CD14-positive monocyte (primary cell): ENCODE data around the gene MYO5B. TPM values are rescaled to one million over a fixed set of nuclear protein-coding genes. Genes with fewer than 3 reads are reported as not detected.

Source experiments
- DNase-seq, 3 donors: peaks; one replicate each; pipeline ENCODE4 v3.0.0-alpha.2; 2011 to 2022
- H2AFZ ChIP-seq: 2 replicates; pipeline ENCODE4 v1.6.0; 2012; ENCODE audit warnings: mild to moderate bottlenecking, low read depth, low read length, inconsistent platforms; ENCODE audit not compliant: insufficient read depth, poor library complexity, severe bottlenecking
- H3K27ac ChIP-seq, 2 donors: 1 replicate in 1 of 2; 2 replicates in 1 of 2; pipeline ENCODE4 v1.5.1; 2012 to 2013; ENCODE audit warnings: low read length in 2 of 2, control low read depth in 1 of 2, inconsistent platforms in 1 of 2, low read depth in 1 of 2, mild to moderate bottlenecking in 1 of 2
- H3K27me3 ChIP-seq, 2 donors: one replicate each; pipeline versions ENCODE4 v1.6.0 to v1.6.1; 2011 to 2013; ENCODE audit warnings: low read length in 2 of 2; ENCODE audit not compliant: control insufficient read depth in 2 of 2, insufficient read depth in 2 of 2
- H3K36me3 ChIP-seq, 2 donors: replicated peaks in 1 of 2; 1 replicate in 1 of 2; 2 replicates in 1 of 2; pipeline versions ENCODE4 v1.5.1 to v1.6.1; 2012 to 2013; ENCODE audit warnings: low read length in 2 of 2, control low read depth in 1 of 2, inconsistent platforms in 1 of 2, mild to moderate bottlenecking in 1 of 2; ENCODE audit not compliant: insufficient read depth in 2 of 2, control insufficient read depth in 1 of 2
- H3K4me1 ChIP-seq, 2 donors: 1 replicate in 1 of 2; 2 replicates in 1 of 2; pipeline versions ENCODE4 v1.5.1 to v1.6.1; 2012 to 2013; ENCODE audit warnings: low read length in 2 of 2, control low read depth in 1 of 2, inconsistent platforms in 1 of 2, mild to moderate bottlenecking in 1 of 2, moderate library complexity in 1 of 2; ENCODE audit not compliant: insufficient read depth in 2 of 2, control insufficient read depth in 1 of 2
- H3K4me2 ChIP-seq: replicated peaks from 2 replicates; pipeline ENCODE3; 2012; ENCODE audit warnings: low read length, moderate library complexity, mild to moderate bottlenecking; ENCODE audit not compliant: poor library complexity, severe bottlenecking; ENCODE audit errors: extremely low read depth
- H3K4me3 ChIP-seq, 3 experiments: fragments of 200-600 bp in 1 of 3; sonication (generic) in 1 of 3; replicated peaks in 1 of 3; 1 replicate in 2 of 3; 2 replicates in 1 of 3; pipeline ENCODE4 v1.5.1; 2011 to 2013; ENCODE audit warnings: low read length in 3 of 3, mild to moderate bottlenecking in 3 of 3, control low read depth in 2 of 3, low read depth in 2 of 3, inconsistent platforms in 1 of 3, moderate library complexity in 1 of 3
- H3K79me2 ChIP-seq: 2 replicates; pipeline ENCODE4 v1.6.0; 2012; ENCODE audit warnings: mild to moderate bottlenecking, control low read depth, inconsistent platforms, low read length, moderate library complexity; ENCODE audit not compliant: insufficient read depth
- H3K9ac ChIP-seq: 2 replicates; pipeline ENCODE4 v1.6.0; 2017; ENCODE audit warnings: low read length, mild to moderate bottlenecking; ENCODE audit not compliant: insufficient read depth, poor library complexity, severe bottlenecking
- H3K9me3 ChIP-seq, 2 donors: replicated peaks in 1 of 2; 1 replicate in 1 of 2; 2 replicates in 1 of 2; pipeline versions ENCODE4 v1.5.1 to v1.6.1; 2012 to 2013; ENCODE audit warnings: low read length in 2 of 2, control low read depth in 1 of 2; ENCODE audit not compliant: control insufficient read depth in 1 of 2, insufficient read depth in 1 of 2
- H4K20me1 ChIP-seq: 2 replicates; pipeline ENCODE4 v1.6.0; 2012; ENCODE audit warnings: mild to moderate bottlenecking, low read length, control low read depth, moderate library complexity; ENCODE audit not compliant: insufficient read depth
- H3K27ac Mint-ChIP-seq, 7 donors: one replicate each; pipeline ENCODE4 v1.8.0; 2020; ENCODE audit warnings: mild to moderate bottlenecking in 7 of 7, mixed read lengths in 7 of 7, moderate library complexity in 6 of 7, inconsistent platforms in 2 of 7
- H3K27me3 Mint-ChIP-seq, 3 donors: one replicate each; pipeline ENCODE4 v1.8.0; 2021 to 2022; ENCODE audit warnings: low read depth in 3 of 3, mild to moderate bottlenecking in 3 of 3, mixed read lengths in 3 of 3, moderate library complexity in 3 of 3, inconsistent platforms in 1 of 3
- H3K36me3 Mint-ChIP-seq, 2 donors: one replicate each; pipeline ENCODE4 v1.8.0; 2020; ENCODE audit warnings: mixed read lengths in 2 of 2, inconsistent platforms in 1 of 2, mild to moderate bottlenecking in 1 of 2
- H3K4me1 Mint-ChIP-seq: one replicate; pipeline ENCODE4 v1.8.0; 2020; ENCODE audit warnings: mild to moderate bottlenecking, mixed read lengths
- H3K4me3 Mint-ChIP-seq, 2 donors: one replicate each; pipeline ENCODE4 v1.8.0; 2020; ENCODE audit warnings: mild to moderate bottlenecking in 2 of 2, mixed read lengths in 2 of 2, moderate library complexity in 1 of 2
- H3K9me3 Mint-ChIP-seq, 7 donors: one replicate each; pipeline ENCODE4 v1.8.0; 2020 to 2022; ENCODE audit warnings: mixed read lengths in 7 of 7, mild to moderate bottlenecking in 6 of 7, moderate library complexity in 6 of 7, inconsistent platforms in 2 of 7
- CTCF ChIP-seq: fragments of 200-600 bp; IDR thresholded peaks from one replicate; pipeline ENCODE4 v1.8.0; 2022; ENCODE audit warnings: antibody characterized with exemption, mild to moderate bottlenecking
- WGBS: methylation state at CpG from one replicate; pipeline ENCODE4 v1.1.5; 2013; ENCODE audit warnings: missing lambda C conversion rate; ENCODE audit not compliant: insufficient coverage; 5-methylcytosine and 5-hydroxymethylcytosine counted together
- intact Hi-C, 2 donors: fragments of 100-400 bp; cut with micrococcal nuclease; formaldehyde crosslinking; loops; one replicate each; pipeline versions ENCODE4 v1.15.0 to v1.15.1; 2023
- polyA plus RNA-seq, 3 donors: library from polyadenylated mRNA; depleted of rRNA in 1 of 3; unstranded in 2 of 3; stranded (reverse) in 1 of 3; fragments of 300-500 nt in 2 of 3; fragments of >200 nt in 1 of 3; fragmentation: Illumina TruSeq in 2 of 3; gene quantifications; 1 replicate in 2 of 3; 2 replicates in 1 of 3; pipeline ENCODE4 v1.2.3, GENCODE V29; 2012 to 2021

MYO5B gene
- polyA plus RNA-seq, 3 donors = 0.04 TPM; not detected in 2

- no peak for DNase-seq
- WGBS = 83% methylated on average over 1 of the region's 4 CpGs
- H3K4me3 ChIP-seq = no peak overlapping the region
- no peak for TF ChIP-seq CTCF
- H3K9me3 ChIP-seq = no peaks in the 10 kb centered on the region
- peaks cover 1 to 7% (median 6%) of the 10 kb centered on the region in 3 donors for H3K27me3 Mint-ChIP-seq
- no peak overlapping the region for H3K4me2 ChIP-seq
- peaks cover 0 to 4% (median 2%) of the 10 kb centered on the region in 7 donors for H3K9me3 Mint-ChIP-seq
- no peak overlapping the region for H3K27ac Mint-ChIP-seq
- H3K27me3 ChIP-seq = no peaks in the 10 kb centered on the region
- no peaks in the 10 kb centered on the region for H3K4me1 Mint-ChIP-seq
- intact Hi-C loops = no loop called here
- no peaks in the 10 kb centered on the region for H3K36me3 Mint-ChIP-seq
- no peak overlapping the region for H3K9ac ChIP-seq
- no peaks in the 10 kb centered on the region for H3K36me3 ChIP-seq
- no peak overlapping the region for H3K27ac ChIP-seq
- no peaks in the 10 kb centered on the region for H4K20me1 ChIP-seq
- no peaks in the 10 kb centered on the region for H3K79me2 ChIP-seq
- no peak overlapping the region for H2AFZ ChIP-seq
- H3K4me3 Mint-ChIP-seq = no peak overlapping the region
- H3K4me1 ChIP-seq = no peaks in the 10 kb centered on the region
Measured at GRCh38 chr18:50055488-50055887, 139.5 kb downstream of the MYO5B start.

GRCh38 chr18:50053111-50053510 is 141.8 kb downstream of the MYO5B start:
- H4K20me1 ChIP-seq = no peaks in the 10 kb centered on the region
- no peaks in the 10 kb centered on the region for H3K79me2 ChIP-seq
- Mint-ChIP-seq H3K36me3 (no peaks in the 10 kb centered on the region), H3K4me1 (no peaks in the 10 kb centered on the region), H3K9me3 (peaks cover 0 to 4% (median 2%) of the 10 kb centered on the region in 7 donors), H3K27ac (no peak overlapping the region), H3K27me3 (peaks cover 1 to 12% (median 4%) of the 10 kb centered on the region in 3 donors), H3K4me3 (no peak overlapping the region)
- H3K4me3 ChIP-seq = no peak overlapping the region
- intact Hi-C loops = no loop called here
- H2AFZ ChIP-seq = no peak overlapping the region
- no peak overlapping the region for H3K9ac ChIP-seq
- no peaks in the 10 kb centered on the region for H3K27me3 ChIP-seq
- H3K36me3 ChIP-seq = no peaks in the 10 kb centered on the region
- H3K4me1 ChIP-seq = no peaks in the 10 kb centered on the region
- TF ChIP-seq CTCF = no peak
- 40% methylated on average over 1 of the region's 5 CpGs for WGBS
- H3K9me3 ChIP-seq = no peaks in the 10 kb centered on the region
- H3K27ac ChIP-seq = no peak overlapping the region
- H3K4me2 ChIP-seq = no peak overlapping the region
- no peak for DNase-seq
